Activated CD4-positive, CD25-positive, alpha-beta regulatory T cell treated with anti-CD3 and anti-CD28 coated beads, Interleukin-2, amount 50 U/mL, for 24 hours (primary cell): ENCODE measurements around the gene A4GALT.
"Not testable (repeated sequence)": the region's sequence is repeated elsewhere in the genome, so short reads cannot be mapped to it uniquely, and the experiment has no call there.

Experiments
- ATAC-seq, 2 donors: fragments of 150-1000 bp; cut with Tn5 transposase; one replicate each; pipeline ENCODE4 v1.10.0; 2021; ENCODE audit warnings: mild to moderate bottlenecking in 1 of 2, moderate library complexity in 1 of 2

A4GALT gene

GRCh38 chr22:42679691-42680090 is 41.0 kb downstream of the A4GALT start:
- no peak for ATAC-seq

DNA sequence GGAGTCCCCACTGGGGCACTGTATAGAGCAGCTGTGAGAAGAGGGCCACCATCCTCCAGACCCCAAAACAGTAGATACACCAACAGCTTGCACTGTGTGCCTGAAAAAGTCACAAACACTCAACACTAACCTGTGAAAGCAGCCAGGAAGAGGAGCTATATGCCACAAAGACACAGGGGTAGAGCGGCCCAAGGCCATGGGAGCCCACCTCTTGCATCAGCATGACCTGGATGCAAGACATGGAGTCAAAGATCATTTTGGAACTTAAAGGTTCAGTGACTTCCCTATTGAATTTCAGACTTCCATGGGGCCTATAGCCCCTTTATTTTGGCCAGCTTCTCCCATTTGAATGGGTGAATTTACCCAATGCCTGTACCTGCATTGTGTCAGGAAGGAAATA is 41.8 kb downstream of the A4GALT start:
- ATAC-seq: no peak

DNA sequence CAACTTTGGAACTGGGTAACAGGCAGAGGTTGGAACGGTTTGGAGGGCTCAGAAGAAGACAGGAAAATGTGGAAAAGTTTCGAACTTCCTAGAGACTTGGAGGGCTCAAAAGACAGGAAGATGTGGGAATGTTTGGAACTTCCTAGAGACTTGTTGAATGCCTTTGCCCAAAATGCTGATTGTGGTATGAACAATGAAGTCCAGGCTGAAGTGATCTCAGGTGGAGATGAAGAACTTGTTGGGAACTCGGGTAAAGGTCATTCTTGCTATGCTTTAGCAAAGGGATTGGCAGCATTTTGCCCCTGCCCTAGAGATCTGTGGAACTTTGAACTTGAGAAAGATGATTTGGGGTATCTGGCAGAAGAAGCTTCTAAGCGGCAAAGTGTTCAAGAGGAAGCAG is 42.7 kb downstream of the A4GALT start:
- not testable (repeated sequence) for ATAC-seq

GRCh38 chr22:42676059-42676607 is 44.5 kb downstream of the A4GALT start:
- ATAC-seq: no peak

- no peak for ATAC-seq
Observed at GRCh38 chr22:42673898-42674401, 46.7 kb downstream of the A4GALT start.

DNA sequence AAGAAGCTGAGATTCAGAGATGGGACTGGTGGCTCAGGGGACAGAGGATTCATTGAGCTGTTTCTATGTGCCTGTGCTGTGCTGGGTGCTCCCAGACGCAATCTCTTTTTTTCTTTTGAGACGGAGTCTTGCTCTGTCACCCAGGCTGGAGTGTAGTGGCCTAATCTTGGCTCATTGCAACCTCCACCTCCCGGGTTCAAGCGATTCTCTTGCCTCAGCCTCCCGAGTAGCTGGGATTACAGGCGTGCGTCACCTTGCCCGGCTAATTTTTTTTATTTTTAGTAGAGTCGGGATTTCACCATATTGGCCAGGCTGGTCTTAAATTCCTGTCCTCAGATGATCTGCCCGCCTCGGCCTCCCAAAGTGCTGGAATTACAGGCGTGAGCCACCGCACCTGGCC is 47.6 kb downstream of the A4GALT start:
- not testable (repeated sequence) for ATAC-seq

DNA sequence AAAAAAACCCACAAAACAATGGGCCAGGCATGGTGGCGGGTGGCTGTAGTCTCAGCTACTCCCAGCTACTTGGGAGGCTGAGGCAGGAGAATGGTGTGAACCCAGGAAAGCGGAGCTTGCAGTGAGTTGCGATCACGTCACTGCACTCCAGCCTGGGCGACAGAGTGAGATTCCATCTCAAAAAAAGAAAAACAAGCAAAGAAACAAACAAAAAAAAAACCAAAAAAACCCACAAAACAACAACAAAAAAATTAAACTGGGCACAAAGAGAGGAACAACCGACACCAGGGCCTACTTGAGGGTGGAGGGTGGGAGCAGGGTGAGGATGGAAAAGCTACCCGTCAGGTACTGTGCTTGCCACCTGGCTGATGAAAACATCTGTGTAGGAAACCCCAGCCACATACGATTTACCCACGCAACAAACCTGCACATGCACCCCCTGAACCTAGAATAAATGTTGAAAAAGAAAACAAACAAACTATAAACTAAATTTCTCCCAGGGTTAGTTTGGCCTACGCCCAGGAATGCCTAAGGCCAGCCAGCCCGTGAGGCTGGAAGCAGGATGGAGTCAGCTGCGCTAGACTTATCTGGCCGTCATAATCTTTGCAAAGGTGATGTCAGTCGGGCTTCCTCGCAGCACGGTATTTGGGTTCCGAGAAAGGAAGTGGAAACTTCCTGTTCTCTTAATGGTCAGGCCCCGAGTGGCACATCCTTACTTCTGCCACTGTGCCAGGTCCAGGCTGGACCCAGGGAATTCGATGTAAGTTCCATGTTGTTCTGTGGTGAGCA is 49.6 kb downstream of the A4GALT start:
- peak; percentile 28 to 30 for ATAC-seq

- no peak for ATAC-seq
Observed at GRCh38 chr22:42670046-42670445, 50.6 kb downstream of the A4GALT start.

GRCh38 chr22:42666393-42666792 is 54.3 kb downstream of the A4GALT start:
- ATAC-seq: not testable (repeated sequence)

DNA sequence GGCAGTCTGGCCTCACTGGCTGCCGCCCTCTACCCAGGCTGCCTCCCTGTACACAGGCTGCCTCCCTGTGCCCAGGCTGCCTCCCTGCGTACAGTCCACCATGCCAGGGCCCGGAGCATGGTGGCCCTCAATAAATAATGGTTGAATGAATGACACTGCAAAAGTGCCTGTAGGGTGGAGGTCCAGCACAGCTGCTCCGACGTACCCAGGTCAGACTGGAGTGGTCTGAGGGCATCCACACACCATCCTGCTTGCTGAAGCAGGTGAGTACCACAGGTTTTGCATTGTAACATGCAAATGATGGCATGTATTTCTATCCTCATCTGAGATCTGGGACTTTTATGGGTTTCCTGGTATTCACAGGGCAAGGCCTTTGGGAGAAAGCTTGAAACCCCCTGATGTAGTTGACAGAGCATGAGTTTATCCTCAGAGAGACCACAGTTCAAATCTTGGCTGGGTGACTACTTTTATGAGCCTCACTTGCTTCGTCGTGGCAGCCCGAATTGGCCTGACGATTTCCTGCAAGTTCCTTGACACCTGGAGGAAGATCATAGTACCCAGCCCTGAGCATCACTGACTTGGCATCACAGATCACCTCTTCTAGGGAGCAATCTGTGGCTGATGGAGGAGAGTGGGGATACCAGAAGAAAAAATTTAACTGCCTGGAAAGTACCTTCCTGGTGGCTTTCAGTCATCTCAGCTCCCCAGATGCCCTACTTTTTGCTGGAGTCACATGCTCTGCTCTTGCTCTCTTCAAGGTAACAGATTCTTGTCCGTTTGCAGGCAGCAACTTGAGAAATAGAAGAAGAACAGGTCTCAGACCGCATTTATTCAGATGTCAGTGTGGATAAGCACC is 55.5 kb downstream of the A4GALT start:
- ATAC-seq: no peak

- peak; percentile 76 to 80 for ATAC-seq
Observed at GRCh38 chr22:42661985-42662831, 58.5 kb downstream of the A4GALT start.

- no peak for ATAC-seq
Observed at GRCh38 chr22:42656578-42656977, 64.1 kb downstream of the A4GALT start.

DNA sequence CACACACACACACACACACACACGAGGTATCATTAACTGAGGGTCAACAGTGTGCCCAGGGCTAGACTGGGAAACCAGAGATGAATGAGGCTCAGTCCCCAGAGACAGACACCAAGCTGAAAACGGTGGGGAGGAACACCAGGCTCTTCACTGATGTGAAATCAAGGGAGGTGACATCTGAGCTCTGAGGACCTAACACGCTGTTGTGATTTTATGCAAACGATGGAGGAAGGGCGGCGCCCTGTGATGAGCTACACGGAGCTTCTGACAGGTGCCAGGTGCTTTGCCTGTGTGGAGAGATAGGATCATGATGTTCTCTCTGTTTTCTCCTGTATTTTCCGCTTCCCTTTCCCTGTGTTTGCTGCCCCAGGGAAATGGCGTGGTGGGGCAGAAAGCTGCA is 65.0 kb downstream of the A4GALT start:
- peak in 1 of 2 donors; percentile 24 for ATAC-seq

- no peak for ATAC-seq
Observed at GRCh38 chr22:42654436-42655073, 66.1 kb downstream of the A4GALT start.

- ATAC-seq: no peak
Observed at GRCh38 chr22:42653999-42654398, 66.7 kb downstream of the A4GALT start.

DNA sequence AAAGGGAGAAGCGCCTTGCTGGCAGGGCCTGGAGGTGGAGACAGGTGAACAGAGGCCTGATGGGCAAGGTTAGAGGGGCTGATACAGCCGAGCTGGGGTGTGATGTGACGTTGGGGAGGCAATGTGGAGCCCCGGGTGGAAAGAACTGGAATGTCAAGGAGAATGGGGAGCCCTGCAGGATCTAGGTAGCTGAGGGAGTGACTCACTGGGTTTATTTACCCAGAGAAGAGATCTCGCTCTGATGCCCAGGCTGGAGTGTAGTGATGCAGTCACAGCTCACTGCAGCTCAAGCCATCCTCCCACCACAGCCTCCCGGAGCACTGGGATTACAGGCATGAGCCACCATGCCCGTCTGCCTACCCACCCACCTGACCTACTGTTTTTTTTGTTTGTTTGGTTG is 69.5 kb downstream of the A4GALT start:
- ATAC-seq: no peak

- ATAC-seq: peak; percentile 75 to 79
Observed at GRCh38 chr22:42649246-42650099, 71.2 kb downstream of the A4GALT start, which contains the start of gene CYB5R3. Gene CYB5R3, minus strand, starts transcription at chr22:42649392. Its CDS starts 77 bp downstream, at chr22:42649315.

- peak; percentile 55 to 65 for ATAC-seq
Observed at GRCh38 chr22:42648368-42649245, 72.1 kb downstream of the A4GALT start.

DNA sequence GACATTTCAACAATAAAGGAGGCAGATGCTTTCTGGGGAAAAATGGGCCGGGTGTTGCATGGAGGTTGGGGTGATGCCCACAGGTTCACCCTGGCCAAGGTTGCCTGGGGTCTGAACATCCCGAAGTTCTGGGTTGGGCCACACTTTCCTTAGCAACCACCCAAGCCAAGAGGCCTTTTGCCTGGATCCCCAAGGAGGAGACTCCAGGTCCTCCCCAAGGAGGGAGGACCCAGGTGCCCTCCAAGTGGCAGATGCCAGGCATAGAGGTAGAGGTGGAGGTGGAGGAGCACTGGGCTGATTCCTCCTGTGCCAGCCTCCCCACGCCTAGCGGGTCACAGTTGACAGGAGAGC is 72.7 kb downstream of the A4GALT start:
- ATAC-seq: no peak
